Stimulated activated CD4-positive, alpha-beta T cell treated with anti-CD3 and anti-CD28 coated beads, Interleukin-4, amount 100 ng/mL, for 4 hours (primary cell): ENCODE data around the gene MAGOHB.
"Not testable (repeated sequence)": the region's sequence is repeated elsewhere in the genome, so short reads cannot be mapped to it uniquely, and the experiment has no call there.

Source experiments
- DNase-seq, 2 experiments: peaks; one replicate each; pipeline ENCODE4 v3.0.0-alpha.2; 2020

Gene MAGOHB

DNA sequence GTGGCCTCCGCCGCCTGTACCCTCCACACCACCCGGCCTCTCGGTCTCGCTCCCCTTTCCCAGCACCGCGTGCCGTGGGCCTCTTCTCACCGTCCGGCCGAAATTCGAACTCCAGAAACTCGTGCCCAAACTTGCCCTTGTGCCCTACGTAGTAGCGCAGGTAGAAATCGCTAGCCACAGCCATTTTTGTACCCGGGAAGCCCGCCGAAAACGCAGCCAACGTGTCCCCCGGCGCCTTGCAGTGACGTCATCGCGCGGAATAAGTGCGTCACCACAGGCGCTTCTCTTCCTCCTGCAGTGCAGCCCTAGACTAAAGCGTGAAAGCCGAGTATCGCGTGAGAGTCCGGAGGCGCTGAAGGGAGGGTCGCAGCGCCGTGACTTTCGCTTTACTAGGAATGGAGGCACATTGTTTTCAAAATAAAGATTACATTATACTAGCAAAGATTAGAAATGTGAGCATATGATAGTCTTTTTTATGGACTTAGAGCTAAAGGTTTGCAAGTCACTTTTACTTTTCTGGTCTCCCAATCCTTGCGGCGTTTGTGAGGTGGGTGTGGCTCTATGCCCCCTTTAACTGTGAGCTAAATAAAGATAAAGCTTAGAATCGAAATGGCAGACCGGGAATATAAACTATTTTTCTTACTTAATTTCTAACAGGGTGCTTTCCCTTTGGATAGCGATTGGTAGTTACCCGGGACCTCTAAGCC lies at the start of gene MAGOHB:
MAGOHB (minus strand) TSS at position 261 of the 707 bp plus-strand sequence; CDS start at position 184, 77 bp downstream.
- peak; percentile 95 to 100 for DNase-seq

DNA sequence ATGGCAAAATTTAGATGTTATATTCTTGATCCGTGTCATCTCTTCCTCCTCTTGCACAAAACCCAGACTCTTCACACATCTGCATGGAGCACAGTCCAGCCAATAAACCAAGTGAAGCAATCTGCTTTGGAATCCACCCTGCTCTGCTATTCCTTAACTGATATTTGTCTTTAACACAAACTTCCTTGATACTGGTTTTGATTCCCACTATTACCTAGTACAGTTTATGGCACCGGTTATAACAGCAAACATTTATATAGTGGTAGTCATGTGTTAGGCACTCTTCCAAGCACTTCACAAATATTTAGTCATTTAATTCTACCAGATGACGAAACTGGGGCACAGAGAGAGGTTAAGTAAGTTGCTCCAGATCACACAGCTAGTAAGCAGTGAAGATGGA lies 47.9 kb upstream of the MAGOHB start:
- no peak for DNase-seq

DNA sequence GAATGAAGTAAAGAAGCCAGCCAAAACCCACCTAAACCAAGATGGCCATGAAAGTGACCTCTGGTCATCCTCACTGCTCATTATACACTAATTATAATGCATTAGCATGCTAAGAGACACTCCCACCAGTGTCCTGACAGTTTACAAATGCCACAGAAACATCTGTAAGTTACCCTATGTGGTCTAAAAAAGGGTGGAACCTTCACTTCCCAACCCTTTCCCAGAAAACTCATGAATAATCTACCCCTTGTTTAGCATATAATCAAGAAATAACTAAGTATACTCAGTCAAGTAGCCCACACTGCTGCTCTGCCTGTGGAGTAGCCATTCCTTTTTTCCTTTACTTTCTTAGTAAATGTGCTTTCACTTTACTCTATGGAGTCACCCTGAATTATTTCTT lies 40.6 kb upstream of the MAGOHB start:
- no peak for DNase-seq

DNA sequence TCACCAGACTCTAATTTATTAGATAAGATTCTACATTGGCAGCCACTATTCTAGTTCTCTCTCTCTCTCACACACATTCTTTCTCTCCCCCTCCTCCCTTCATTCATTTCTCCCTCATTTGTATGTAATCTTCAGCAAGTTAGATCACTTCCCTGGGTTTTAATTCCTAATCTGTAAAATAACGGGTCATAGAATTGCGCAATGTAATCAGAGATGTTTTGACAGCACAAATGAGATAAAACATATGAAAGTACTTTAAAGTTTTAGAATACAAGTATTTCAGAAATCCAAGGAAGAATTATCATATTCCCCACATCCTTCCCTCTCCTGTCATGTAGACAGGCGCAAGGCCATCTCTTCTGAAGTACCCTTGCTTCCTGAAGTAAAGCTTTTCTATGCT lies 38.8 kb upstream of the MAGOHB start:
- DNase-seq = no peak

DNA sequence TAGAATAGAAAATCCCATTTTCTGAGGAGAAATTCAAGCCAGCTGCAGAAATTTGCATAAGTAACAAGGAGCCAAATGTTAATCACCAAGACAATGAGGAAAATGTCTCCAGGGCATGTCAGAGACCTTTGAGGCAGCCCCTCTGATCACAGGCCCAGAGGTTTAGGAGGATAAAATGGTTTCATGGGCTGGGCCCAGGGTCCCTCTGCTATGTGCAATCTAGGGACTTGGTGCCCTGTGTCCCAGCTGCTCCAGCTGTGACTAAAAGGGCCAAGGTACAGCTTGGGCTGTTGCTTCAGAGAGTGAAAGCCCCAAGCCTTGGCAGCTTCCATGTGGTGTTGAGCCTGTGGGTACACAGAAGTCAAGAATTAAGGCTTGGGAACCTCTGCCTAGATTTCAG lies 33.2 kb upstream of the MAGOHB start:
- DNase-seq = not testable (repeated sequence)

DNA sequence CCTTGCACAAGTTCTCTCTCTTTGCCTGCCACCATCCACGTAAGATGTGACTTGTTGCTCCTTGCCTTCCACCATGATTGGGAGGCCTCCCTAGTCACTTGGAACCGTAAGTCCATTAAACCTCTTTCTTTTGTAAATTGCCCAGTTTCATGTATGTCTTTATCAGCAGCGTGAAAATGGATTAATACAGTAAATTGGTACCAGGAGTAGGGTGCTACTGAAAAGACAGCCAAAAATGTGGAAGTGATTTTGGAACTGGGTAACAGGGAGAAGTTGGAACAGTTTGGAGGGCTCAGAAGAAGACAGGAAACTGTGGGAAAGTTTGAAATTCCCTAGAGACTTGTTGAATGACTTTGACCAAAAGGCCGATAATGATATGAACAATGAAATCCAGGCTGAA lies 32.5 kb upstream of the MAGOHB start:
- DNase-seq = no peak

DNA sequence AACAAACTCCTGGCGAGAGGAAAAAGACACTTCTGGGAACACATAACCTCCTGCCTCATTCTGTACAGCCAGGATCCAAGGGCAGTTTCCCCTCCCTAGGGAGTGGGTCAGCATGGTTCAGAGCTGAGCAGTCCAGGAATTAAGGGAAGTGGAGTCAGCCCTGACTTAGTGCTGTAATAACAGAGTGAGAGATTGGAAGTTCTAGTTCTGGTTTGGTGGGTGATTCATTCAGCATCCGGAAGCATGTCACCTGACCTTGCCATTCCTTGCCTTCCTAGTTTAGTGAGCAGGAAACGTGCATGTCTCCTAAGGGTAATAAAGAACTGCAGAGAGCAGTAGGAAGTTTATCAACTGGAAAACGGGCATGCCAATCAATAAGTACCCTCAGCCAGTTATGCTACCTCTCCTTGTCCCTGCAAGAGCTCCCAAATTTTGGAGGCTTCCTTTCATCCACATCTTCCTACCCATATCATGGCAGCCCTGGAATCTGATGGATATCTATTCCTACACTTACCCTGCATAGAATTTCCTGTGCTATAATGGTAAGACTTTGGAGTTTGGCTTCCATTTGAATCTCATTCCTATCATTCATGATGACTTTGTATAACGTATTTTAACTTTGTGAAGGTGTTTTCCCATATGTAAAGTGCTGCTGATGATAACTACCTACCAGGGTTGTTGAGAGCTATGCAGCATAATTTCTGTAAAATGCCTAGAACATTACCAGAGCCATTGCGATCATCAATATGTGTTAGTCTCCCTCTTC lies 28.5 kb upstream of the MAGOHB start:
- DNase-seq = no peak

DNA sequence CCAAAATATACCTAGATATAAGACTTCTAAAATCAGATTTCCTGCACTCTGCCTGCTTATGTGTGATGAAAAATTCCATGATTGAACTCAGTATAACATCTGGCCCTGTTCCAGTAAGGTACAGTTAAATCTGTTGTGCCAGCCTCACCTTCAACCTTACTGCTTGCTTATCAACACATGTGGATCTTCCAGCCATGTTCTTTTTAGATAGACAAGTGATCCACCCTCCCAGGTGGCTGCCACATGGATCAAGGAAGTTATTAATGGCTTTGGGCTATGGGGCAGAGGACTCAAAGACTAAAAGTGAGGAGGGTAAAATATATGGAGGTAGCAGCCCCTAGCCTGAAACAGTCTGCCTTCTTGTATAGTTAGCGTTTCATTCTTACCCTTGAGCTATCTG lies 25.3 kb upstream of the MAGOHB start:
- no peak for DNase-seq

DNA sequence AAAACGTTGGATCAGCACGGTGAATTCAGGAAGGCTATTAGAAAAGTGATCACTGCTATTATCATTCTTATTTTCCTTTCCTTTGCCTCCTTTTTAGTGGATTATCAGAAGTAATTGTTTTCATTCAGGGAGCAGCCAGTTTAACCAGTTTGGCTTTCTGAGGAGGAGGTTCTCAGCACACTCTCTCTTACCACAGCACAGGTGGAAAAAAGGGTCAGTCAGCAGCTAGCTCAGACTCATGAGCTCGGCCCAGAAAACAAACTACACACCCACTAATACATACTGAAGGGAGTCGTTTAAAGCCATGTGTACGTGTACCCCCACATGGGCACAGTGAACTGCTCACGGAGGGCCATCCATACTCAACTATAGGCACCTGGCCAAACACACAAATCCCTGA lies 23.2 kb upstream of the MAGOHB start:
- no peak for DNase-seq

DNA sequence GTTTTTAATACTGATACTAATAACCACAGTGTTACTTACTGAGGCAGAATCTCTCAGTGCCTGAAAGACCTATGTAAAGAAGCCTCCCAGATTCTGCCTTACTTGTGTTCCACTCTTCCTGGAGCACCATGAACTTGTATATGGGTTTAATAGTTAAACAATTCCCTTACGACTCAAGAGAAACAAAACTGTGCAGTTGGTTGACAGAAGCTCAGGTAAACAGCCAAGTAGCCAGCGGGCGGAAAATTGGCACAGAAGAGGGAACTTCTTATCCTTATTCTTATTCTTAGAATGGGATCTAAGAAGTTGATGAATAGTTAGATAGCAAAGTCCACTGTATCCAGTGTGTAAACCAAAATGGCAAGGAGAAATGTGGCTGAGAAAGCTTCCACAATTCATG lies 22.7 kb upstream of the MAGOHB start:
- DNase-seq = no peak

DNA sequence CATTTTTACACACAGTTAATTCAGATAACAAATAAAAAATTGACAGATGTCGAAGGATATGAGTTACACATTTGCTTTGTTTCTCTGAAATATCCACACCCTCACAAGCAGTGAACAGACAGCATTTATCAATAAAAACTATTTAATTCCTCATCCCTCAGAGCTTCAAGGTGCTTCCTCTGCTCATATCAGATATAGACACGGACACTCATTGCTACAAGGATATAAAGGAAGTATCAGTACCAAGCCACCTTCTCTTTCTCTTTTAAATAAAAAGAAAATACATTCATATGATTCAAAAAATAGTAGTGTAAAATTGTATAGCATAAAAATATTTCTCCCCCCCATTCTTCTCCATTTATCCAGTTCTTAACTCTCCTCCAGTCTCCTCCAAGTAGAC lies 21.9 kb upstream of the MAGOHB start:
- no peak for DNase-seq

DNA sequence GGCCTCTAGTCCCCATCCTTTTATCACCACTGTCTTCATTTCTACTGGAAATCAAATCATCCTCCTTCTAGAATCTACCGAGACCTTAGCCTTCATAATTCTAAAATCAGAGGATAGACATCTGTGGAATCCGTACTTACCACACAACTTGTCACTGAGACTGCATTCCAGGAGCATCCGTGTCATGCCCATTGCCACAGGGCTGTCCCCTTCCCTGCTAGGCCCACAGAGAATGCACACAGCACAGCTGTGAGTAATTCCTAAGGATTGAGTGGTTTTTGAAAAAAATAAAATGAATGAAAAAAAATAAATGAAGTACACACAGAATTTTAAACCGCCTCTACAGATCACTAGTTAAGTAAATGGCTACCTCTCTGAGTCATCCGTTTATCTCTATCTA lies 21.0 kb upstream of the MAGOHB start:
- no peak for DNase-seq

DNA sequence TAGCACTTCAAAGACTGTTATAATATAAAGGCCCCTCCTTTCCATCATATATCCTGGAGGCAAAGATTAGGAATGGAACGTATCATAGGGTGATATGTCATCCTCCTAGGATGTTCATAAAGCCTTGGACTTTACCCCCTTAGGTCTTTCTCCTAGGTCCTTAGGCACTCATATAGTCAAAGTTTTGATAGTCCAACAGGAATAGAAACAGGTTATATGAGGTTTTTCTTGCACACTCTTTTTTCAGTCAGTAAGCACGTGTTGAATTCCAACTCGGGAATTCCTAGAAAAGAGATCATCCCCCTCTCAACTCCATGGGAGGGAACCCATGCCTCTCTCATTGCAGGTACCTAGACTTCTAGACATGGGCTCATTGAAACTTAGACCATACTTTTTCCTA lies 20.1 kb upstream of the MAGOHB start:
- DNase-seq = no peak

DNA sequence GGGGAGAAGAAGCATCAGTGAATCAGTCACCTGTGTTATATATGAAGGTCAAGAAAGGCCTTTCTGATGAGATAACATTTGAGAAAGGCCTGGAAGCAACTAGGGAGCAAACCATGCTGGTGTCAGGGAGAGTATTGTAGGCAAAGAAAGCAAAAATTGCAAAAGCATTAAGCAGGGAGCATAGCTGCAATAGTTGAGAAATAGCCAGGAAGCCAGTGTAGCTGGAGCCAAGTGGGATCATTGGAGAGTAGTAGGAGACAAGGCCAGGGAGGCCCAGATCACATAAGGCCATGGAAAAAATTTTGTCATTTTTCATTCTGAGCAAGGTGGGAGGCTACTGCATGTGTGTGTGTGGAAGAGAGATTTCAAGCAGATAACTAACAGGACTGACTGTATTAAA lies 18.8 kb upstream of the MAGOHB start:
- no peak for DNase-seq

DNA sequence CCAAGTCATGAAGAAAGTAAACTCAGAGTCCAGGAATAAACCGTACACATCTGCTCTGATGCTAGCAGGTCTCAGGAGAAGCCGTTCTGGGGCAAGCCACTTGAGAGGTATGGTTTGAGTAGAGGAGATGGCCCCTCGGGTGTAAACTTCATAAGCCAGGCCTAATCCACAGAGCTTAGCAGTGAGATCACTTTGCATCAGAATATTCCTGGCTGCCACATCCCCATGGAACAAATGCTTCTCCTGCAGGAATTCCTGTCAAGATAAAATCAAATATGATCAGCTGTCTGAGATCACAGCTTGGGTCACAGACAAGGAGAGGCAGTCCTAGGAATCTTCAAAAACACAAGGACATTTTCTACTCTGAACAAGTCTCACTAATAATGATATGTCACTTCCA lies 11.2 kb upstream of the MAGOHB start:
- no peak for DNase-seq

DNA sequence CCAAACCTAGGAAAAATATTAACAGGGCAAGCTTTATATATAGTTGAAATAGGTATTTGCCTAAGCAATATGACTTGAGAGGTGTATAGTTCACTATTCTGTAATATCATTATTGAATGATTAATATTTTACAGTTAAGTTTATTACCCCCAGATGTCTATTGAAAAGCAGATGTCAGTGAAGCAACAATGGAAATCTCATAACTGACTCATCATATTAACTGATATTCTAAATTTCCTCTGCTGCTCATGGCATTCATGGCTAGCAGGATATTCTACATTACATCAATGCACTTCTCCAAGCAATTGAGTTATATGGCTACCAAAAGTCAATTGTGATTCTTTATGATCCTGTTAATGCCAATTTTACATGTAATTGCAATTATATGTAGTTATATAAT lies 9.7 kb upstream of the MAGOHB start:
- DNase-seq = no peak

DNA sequence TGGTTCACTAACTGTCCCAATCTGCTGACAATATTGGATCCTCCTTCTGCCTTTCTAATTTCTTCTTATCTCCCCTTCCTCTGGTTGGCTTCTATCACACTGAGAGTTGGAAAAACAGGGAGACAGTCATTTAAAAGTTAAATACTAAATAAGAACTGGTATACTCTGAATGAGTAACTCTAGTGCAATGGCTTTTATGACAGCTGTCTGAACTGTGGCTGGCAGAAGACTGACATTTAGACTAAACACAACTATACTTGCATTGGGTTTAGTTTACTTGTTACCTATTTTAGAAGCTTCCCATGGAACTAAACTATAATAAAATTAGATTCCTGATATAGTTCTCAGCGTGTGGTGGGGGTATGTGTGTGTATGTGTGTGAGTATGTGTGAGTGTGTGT lies 7.9 kb upstream of the MAGOHB start:
- DNase-seq = no peak

DNA sequence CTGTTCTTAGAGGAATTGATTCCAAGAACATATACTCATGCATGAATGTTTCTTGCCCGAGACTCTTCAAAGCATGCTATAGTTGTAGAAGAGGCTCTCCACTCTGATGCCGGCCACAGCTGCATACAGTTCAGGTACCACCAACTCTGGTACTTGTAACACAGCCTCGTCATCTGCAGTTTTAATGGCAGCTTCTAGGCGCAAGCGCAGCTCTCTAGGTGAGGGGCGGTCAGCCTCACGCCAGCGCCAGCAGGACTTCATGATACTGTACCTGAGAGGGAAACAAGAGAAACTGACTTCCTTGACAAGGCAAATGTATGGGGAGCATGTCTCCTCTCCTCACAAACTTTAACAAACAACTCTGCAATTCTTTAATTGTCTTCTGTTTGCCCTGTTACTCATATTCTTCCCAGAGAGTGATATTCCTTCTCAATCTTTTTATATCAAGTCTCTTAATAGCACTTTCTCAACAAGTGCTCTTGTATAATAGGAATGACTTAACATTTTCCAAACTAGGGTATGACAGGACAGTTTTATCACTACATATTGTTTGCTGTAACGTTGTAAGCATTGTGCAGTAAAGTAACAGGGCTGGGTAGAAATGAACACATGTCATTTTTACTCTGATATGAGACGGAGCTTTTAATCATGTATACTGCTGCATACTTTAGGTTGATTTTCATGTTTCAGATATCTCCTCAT lies 6.8 kb upstream of the MAGOHB start:
- DNase-seq = no peak

DNA sequence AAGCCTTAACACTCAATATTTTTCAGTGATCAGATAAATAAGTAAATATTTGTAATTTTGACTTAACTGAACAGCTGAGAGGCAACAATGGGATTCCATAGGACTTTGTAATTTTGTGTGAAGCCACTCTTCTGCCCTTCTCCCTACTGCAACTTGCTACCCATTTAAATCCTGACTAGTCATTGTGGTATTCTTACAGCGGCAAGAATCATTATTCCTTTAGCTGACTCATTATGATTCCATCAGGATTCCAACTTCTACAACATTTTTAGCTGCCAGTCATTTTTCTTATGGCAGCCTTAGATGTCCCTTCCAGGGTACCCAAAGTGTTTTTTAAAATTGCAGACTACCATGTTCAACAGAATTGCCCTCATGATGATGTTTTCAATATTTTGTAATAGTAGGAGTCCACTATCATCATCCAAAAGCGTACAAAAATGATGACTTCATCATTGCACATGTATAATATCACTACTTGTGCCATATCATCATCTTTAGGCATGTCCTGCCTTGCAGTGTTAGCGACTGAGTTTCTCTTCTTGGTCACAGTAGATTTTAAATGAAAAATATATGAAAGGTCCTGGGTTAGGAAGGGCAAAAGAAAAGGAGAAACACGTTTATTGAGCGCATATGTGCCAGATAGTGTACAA lies 5.1 kb upstream of the MAGOHB start:
- no peak for DNase-seq

DNA sequence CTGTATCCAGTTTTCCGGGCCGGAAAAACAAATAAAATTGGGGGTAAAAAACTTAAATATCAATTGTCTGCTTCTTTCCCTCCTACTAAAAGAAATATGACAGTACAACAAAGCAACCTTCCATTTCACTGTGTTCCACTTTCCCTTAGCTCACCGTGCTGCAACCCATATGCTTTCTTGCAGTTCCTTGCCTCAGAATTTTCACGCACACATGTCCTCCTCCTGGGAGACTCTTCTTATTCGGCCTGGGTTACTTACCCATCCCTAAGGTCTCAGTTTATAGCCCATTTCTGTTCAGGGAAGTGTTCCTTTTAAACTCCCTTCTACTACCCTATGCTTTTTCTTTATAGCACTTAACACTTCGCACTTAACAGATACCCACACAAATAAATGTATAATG lies 4.5 kb upstream of the MAGOHB start:
- DNase-seq = no peak

DNA sequence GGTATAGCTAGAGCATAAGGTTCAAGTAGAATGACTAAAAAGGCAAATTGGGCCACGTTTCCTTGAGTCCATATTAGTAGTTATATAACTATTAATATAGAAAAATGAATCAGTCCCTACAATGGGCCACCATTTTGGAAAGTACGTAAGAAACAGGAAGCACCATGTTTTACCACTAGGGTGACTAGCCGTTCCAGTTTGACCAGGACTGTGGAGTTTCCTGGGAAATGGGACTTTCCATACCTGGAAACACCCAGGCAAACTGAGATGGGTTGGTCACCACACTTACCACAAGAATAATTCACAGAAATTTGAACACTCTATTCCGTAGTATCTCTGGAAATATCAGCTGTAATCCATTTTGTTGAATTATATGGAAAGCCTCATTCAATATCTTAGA lies 2.1 kb upstream of the MAGOHB start:
- no peak for DNase-seq

DNA sequence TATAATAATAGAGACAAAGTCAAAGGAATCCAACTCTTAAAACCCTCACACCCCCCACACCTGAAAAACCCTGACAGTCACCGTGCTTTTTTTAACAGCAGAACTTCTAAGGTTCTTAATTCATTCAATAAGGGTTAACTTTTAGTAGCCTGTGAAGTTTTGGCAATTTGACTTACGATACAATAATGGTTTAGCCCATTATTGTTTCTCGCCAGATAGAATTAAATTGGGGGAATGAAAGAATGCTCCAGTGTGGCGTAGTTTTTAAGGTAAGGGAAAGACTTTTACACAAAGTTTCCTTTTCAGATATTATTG lies 604 bp upstream of the MAGOHB start:
- DNase-seq = no peak

DNA sequence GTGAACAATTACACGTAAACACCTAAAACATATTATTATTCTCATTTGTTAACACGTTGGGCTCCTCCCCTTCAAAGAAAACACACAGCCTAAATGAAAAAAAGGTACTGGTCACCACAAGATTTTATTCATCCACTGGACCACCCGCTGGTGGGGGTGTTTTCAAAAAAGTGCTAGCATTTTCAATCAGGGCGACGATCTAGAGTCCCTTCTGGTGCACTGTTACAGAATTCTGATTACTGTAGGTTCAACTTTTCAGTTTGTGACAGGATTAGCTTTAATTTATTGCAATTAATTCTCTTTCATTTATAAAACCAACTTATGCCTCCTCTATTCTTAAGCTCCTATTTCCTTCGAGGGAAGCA lies 443 bp downstream of the MAGOHB start:
- no peak for DNase-seq

DNA sequence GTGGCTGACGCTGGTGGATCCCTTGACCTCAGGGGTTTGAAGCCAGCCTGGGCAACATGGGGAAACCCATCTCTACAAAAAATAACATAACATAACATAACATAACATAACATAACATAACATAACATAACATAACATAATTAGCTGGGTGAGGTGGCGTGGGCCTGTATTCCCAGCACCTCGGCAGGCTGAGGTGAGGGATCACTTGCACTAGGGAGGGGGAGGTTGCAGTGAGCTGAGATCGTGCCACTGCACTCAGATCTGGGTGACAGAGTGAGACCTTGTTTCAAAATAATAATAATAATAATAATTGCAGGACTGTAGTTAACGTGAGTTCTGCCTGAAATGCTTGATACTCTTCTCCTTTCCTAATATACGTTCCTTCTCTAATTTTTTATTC lies 1.3 kb downstream of the MAGOHB start:
- DNase-seq = no peak
